Fibroblast of villous mesenchyme (primary cell): ENCODE data around the gene DOCK2. TPM values are rescaled to one million over a fixed set of nuclear protein-coding genes. Genes with fewer than 3 reads are reported as not detected.
"Not testable (repeated sequence)": the region's sequence is repeated elsewhere in the genome, so short reads cannot be mapped to it uniquely, and the experiment has no call there.

Experiments
- DNase-seq: peaks from one replicate; pipeline ENCODE4 v3.0.0-alpha.2; 2010; ENCODE audit warnings: low read depth
- H3K4me3 ChIP-seq: 2 replicates; pipeline ENCODE4 v1.5.1; 2011; ENCODE audit warnings: low read depth, mild to moderate bottlenecking, low read length
- total RNA-seq: library from RNA; depleted of rRNA; stranded (reverse); fragments of >200 nt; gene quantifications from 2 replicates; pipeline ENCODE4 v1.2.3, GENCODE V29; 2012
- TF ChIP-seq, protein P1 (sequence below): IDR thresholded peaks from 2 replicates; pipeline ENCODE4 v1.5.1; 2012; ENCODE audit warnings: low read depth, mild to moderate bottlenecking, low read length; ENCODE audit not compliant: insufficient read depth

The DOCK2 gene
- total RNA-seq, 1 donor, result 7.3 TPM

DNA sequence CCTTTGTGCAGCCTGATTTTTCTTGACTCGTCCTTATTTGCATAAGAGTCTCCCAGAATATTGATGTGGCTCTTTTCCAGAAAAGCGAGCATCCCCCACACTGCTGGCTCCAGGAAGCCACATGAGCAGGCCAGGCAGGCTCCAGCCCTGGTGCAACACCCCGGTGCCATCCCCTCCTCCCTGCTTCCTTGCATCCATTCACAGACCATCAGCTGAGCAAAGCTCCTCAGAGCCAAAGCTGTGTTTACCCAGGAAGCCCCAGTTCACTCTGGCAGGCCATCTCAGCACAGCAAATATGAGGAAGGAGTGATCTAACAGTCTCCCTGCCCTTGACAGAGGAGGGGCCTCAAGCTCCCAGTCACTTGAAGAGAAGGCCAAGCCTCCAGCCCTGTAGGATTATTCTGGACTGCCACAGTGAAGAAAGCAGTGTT is 308.8 kb downstream of the DOCK2 start:
- H3K4me3 ChIP-seq, result no peak overlapping the region
- TF ChIP-seq, protein P1, sequence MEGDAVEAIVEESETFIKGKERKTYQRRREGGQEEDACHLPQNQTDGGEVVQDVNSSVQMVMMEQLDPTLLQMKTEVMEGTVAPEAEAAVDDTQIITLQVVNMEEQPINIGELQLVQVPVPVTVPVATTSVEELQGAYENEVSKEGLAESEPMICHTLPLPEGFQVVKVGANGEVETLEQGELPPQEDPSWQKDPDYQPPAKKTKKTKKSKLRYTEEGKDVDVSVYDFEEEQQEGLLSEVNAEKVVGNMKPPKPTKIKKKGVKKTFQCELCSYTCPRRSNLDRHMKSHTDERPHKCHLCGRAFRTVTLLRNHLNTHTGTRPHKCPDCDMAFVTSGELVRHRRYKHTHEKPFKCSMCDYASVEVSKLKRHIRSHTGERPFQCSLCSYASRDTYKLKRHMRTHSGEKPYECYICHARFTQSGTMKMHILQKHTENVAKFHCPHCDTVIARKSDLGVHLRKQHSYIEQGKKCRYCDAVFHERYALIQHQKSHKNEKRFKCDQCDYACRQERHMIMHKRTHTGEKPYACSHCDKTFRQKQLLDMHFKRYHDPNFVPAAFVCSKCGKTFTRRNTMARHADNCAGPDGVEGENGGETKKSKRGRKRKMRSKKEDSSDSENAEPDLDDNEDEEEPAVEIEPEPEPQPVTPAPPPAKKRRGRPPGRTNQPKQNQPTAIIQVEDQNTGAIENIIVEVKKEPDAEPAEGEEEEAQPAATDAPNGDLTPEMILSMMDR, result no peak
- peak; percentile 79 for DNase-seq

DNA sequence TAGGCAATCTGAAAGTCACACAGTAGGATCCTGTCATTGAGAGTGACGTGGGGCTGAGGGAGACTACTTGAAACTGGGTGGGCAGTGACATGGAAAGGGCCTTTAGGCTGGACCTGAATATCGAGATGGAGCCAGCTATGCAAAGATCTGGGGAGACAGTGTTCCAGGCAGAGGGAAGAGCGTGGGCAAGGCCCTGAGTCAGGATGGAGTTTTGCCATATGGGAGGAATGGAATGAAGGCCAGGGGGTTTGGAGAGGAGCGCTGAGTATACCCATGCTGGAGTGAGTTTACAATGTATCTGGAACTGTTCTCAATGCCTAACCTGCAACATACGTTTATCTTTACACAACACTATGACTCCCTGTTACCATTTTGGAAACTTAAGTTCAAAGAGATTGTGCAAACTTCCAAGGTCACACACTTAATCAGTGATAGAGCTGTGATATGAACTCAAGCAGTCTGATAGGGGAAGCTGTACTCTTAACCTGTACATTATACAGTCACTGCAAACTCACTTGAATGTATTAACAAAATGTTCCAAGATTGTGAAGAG is 309.7 kb downstream of the DOCK2 start:
- TF ChIP-seq, protein P1, result no peak
- DNase-seq, result no peak
- H3K4me3 ChIP-seq, result no peak overlapping the region

DNA sequence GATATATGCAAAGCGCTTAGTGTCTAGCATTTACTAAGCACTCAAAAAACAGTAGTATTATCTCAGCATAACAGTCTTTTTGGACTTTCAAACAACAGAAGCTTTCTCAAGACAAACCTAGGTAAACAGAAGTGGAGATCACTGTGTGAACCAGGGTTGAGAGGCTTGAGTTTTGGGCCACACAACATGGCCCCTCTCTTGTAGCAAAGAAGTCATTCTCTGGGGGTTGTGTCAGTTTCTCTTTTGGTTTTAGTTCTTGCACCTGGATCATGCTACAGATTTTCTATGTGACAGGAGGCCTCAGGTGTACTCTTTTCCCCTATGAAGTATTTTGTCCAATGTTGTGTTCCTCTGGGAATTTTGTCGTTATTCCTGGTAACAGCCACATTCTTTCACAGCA is 313.3 kb downstream of the DOCK2 start:
- TF ChIP-seq, protein P1, result no peak
- H3K4me3 ChIP-seq, result no peak overlapping the region
- DNase-seq, result no peak

DNA sequence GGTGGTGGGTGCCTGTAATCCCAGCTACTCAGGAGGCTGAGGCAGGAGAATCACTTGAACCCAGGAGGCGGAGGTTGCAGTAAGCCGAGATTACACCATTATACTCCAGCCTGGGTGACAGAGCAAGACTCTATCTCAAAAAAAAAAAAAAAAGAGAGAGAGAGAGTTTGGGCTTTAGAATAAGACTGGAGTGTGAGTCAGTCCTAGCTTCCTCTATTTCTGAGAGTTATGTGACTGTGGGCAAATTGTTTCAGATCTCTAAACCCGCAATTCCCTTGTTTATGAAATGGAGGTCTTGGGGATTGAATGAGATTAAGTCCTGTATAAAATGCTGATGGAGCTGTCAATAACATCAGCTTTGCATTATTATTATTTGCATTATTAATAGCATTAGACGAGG is 316.1 kb downstream of the DOCK2 start:
- not testable (repeated sequence) for H3K4me3 ChIP-seq
- DNase-seq, result peak; percentile 15

DNA sequence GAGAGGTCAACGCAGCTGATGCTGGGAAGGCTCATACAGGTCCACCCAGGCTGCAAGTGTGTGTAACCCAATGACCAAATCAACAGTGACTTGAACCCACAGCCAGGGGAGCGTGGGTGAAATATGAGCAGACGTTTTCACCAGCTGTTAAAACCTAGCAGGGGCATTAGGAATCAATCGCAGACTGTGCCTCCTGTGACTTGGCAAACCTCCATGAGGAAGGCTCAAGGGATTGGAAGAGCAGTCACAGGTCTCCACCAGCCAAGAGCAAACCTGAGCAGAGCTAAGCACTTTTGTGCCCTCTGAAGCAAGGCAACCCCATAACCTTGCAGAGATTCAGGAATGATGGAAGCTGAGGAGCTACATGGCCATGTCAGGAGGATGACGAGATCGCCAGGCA is 317.7 kb downstream of the DOCK2 start:
- DNase-seq, result no peak
- TF ChIP-seq, protein P1, result no peak
- no peak overlapping the region for H3K4me3 ChIP-seq

DNA sequence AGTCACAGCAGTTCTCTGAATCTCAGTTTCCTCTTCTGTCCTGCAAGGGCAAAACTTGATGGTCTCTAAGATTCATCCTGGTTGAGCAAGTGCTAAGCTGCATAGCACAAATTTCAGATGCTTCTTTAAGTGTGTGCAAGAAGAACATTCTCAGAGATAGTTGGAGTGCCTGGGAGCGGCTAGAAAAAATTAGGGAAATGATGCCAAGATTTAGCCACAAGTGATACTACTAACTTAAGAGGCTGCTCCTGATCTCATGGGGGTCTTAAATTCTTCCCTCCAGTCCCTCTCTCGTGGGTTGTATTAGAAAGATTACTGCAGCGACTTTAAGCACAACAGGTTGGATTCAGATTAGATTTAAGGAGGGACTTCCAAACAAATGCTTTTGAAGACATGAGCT is 319.1 kb downstream of the DOCK2 start:
- DNase-seq, result no peak
- TF ChIP-seq, protein P1, result no peak
- no peak overlapping the region for H3K4me3 ChIP-seq

DNA sequence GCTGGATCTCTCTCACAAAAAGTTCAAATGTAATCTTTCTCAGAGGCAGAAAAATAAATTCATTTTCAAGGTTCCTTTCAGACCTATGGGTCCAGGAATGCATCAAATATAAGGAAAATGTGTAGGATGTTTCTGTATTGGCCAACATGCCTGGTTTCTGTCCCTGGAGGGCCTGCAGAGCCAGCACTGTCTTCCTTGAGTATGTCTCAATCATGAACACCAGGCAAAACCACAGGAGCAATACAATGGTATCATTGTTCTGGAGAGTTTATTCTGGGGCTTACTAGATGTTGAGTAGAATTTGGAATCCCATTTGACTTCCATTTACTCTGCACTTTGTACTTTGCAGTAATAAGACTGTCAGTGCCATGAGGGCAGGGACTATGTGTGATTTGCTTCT is 319.7 kb downstream of the DOCK2 start:
- DNase-seq, result no peak
- H3K4me3 ChIP-seq, result no peak overlapping the region
- TF ChIP-seq, protein P1, result no peak
